Measurements from ENCODE around the gene RPL39L. TPM values are rescaled to one million over a fixed set of nuclear protein-coding genes. Genes with fewer than 3 reads are reported as not detected.
"Not testable (repeated sequence)": the region's sequence is repeated elsewhere in the genome, so short reads cannot be mapped to it uniquely, and the experiment has no call there.

RPL39L gene
- polyA plus RNA-seq, 1 experiment = 16.2 TPM

DNA sequence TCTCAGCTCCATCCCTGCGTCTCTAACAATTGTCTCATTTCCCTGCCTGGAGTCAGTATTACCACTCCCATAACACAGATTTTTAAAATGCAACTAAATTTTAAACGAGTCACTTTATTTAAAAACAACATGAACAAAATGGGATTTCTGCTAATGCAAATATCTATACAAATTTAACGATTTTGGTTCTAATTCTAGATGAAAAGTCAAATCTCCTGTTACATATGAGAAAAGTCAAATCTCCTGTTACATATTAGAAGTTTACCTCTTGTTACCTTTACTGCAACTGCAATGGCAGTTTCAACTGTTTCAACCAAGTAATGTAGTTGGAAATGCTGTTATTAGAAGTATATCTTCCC lies 578 bp upstream of the RPL39L start:
- Histone ChIP-seq H3K36me3 (ENCODE audit: control insufficient read depth, insufficient read depth, low read length) (no peaks in the 10 kb centered on the region), H3K27me3 (ENCODE audit: control insufficient read depth, insufficient read depth, low read length) (peaks cover 3% of the 10 kb centered on the region), H3K4me3 (ENCODE audit: low read depth, low read length) (peak overlapping the region; percentile 74)
- CTCF ChIA-PET = interaction anchor here (0.7 to 4.2 kb wide), 38 partner anchors 9 to 575 kb away, joined by 3 to 41 read pairs (median 5); partner anchors contain the start of gene EIF4A2
- POLR2A ChIA-PET = interaction anchor here (0.5 to 0.8 kb wide), 3 partner anchors 35 to 337 kb away, joined by 3 to 9 read pairs (median 3); no protein-coding TSS in a partner anchor
- DNase-seq (ENCODE audit: low read depth) = no peak
- TF ChIP-seq, protein P1, sequence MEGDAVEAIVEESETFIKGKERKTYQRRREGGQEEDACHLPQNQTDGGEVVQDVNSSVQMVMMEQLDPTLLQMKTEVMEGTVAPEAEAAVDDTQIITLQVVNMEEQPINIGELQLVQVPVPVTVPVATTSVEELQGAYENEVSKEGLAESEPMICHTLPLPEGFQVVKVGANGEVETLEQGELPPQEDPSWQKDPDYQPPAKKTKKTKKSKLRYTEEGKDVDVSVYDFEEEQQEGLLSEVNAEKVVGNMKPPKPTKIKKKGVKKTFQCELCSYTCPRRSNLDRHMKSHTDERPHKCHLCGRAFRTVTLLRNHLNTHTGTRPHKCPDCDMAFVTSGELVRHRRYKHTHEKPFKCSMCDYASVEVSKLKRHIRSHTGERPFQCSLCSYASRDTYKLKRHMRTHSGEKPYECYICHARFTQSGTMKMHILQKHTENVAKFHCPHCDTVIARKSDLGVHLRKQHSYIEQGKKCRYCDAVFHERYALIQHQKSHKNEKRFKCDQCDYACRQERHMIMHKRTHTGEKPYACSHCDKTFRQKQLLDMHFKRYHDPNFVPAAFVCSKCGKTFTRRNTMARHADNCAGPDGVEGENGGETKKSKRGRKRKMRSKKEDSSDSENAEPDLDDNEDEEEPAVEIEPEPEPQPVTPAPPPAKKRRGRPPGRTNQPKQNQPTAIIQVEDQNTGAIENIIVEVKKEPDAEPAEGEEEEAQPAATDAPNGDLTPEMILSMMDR (IDR thresholded peaks at IDR 0.05; ENCODE audit: insufficient read depth, low read depth, low read length) = no peak

DNA sequence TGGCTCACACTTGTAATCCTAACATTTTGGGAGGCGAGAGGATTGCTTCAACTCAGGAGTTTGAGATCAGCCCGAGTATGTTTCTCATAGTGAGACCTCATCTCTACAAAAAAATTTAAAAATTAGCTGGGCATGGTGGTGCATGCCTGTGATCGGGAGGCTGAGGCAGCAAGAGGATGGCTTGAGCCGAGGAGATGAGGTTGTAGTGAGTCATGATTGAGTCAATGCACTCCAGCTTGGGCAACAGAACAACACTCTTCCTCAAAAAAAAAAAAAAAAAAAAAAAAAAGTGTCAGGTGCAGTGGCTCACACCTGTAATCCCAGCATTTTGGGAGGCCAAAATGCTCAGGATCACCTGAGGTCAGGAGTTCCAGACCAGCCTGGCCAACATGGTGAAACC lies 2.4 kb downstream of the RPL39L start:
- POLR2A ChIA-PET = no interaction called here
- CTCF ChIA-PET = interaction anchor here (1.1 to 4.2 kb wide), 2 partner anchors 13 to 28 kb away, joined by 4 to 41 read pairs; no protein-coding TSS in a partner anchor
- Histone ChIP-seq H3K27me3 (ENCODE audit: control insufficient read depth, insufficient read depth, low read length) (no peaks in the 10 kb centered on the region), H3K4me3 (ENCODE audit: low read depth, low read length) (no peak overlapping the region), H3K36me3 (ENCODE audit: control insufficient read depth, insufficient read depth, low read length) (no peaks in the 10 kb centered on the region; the same call in 1 of the 2 replicates)
- TF ChIP-seq, protein P1 (IDR thresholded peaks at IDR 0.05; ENCODE audit: insufficient read depth, low read depth, low read length) = no peak
- DNase-seq (ENCODE audit: low read depth) = no peak

DNA sequence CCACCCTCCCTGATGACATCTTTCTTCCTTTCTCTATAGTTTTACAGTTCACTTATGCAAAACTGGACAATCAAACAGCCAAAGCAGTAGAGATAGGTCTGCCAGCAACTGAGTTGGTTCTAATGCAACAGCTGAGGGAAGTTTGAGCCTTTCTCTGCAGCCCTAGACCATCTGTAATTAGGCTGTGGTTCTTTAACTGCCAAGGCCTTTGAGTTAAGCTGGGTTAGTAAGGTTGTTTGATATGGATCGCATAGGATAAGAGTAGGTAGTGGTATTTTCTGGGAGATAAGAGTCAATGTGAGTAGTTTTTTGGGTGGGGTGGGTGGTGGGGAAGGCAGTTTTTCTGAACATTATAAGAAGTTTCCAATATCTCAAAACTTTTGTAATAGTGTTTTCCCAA lies 3.0 kb downstream of the RPL39L start:
- no peak overlapping the region for H3K4me3 ChIP-seq (ENCODE audit: low read depth, low read length)
- no peaks in the 10 kb centered on the region for H3K27me3 ChIP-seq (ENCODE audit: control insufficient read depth, insufficient read depth, low read length)
- TF ChIP-seq, protein P1 (IDR thresholded peaks at IDR 0.05; ENCODE audit: insufficient read depth, low read depth, low read length) = no peak
- no peaks in the 10 kb centered on the region; the same call in 1 of the 2 replicates for H3K36me3 ChIP-seq (ENCODE audit: control insufficient read depth, insufficient read depth, low read length)
- CTCF ChIA-PET = no interaction called here
- POLR2A ChIA-PET = no interaction called here
- no peak for DNase-seq (ENCODE audit: low read depth)

DNA sequence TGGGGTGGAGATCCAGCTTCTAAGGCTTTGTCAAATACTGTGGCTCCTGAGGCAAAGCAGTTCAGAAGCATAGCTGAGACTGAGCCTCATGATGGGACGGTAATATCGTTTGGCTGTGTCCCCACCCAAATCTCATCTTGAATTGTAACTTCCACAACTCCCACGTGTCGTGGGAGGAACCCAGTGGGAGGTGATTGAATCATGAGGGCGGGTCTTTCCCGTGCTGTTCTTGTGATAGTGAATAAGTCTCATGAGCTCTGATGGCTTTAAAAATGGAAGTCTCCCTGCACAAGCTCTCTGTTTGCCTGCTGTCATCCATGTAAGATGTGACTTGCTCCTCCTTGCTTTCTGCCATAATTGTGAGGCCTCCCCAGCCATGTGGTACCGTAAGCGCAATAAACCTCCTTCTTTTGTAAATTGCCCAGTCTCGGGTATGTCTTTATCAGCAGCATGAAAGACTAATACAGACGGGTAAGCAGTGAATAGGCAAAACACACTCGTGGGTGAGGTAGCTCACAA lies 4.1 kb downstream of the RPL39L start:
- DNase-seq (ENCODE audit: low read depth); H3K27me3 ChIP-seq (ENCODE audit: control insufficient read depth, insufficient read depth, low read length); H3K4me3 ChIP-seq (ENCODE audit: low read depth, low read length); H3K36me3 ChIP-seq (ENCODE audit: control insufficient read depth, insufficient read depth, low read length); POLR2A ChIA-PET: not testable (repeated sequence)
- CTCF ChIA-PET = interaction anchor here (0.8 to 1.2 kb wide), 4 partner anchors 10 to 521 kb away, joined by 3 to 5 read pairs (median 4); no protein-coding TSS in a partner anchor

DNA sequence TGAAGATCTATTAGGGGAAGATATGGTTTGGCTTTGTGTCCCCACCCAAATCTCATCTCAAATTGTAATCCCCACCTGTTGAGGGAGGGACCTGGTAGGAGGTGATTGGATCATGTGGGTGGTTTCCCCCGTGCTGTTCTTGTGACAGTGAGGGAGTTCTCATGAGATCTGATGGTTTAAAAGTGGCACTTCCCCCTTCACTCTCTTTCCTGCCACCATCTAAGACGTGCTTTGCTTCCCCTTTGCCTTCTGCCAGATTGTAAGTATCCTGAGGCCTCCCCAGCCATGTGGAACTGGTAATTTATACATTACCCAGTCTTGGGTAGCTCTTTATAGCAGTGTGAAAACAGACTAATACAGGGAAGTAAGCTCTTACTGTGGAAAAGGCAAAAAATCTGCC lies 6.1 kb downstream of the RPL39L start:
- DNase-seq (ENCODE audit: low read depth); H3K27me3 ChIP-seq (ENCODE audit: control insufficient read depth, insufficient read depth, low read length); H3K36me3 ChIP-seq (ENCODE audit: control insufficient read depth, insufficient read depth, low read length); H3K4me3 ChIP-seq (ENCODE audit: low read depth, low read length); POLR2A ChIA-PET: not testable (repeated sequence)
- CTCF ChIA-PET = interaction anchor here (1.4 kb wide), 1 partner anchor 32 kb away, joined by 3 read pairs; no protein-coding TSS in a partner anchor

DNA sequence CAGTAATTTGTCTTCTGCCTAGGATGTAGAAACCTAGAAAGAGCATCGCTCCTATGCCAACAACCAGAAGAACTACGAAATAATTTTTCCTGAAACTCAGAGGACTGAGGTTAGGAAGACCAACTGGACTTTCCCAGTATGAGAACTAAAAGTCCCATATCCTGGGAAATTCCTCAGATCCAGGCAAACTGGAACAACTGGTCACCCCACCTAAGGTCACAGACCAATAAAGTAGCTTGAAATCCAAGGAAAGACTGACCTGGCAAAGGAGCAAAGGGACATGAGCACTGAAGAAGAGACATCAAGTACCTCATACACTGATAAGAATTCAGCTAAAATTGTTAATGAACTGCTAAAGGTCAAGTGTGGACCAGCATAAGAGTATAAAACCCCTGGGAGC lies 6.6 kb downstream of the RPL39L start:
- Histone ChIP-seq H3K4me3 (ENCODE audit: low read depth, low read length) (no peak overlapping the region), H3K27me3 (ENCODE audit: control insufficient read depth, insufficient read depth, low read length) (no peaks in the 10 kb centered on the region), H3K36me3 (ENCODE audit: control insufficient read depth, insufficient read depth, low read length) (no peaks in the 10 kb centered on the region; the same call in 1 of the 2 replicates)
- TF ChIP-seq, protein P1 (IDR thresholded peaks at IDR 0.05; ENCODE audit: insufficient read depth, low read depth, low read length) = no peak
- POLR2A ChIA-PET = no interaction called here
- DNase-seq (ENCODE audit: low read depth) = no peak
- CTCF ChIA-PET = interaction anchor here (1.4 kb wide), 1 partner anchor 32 kb away, joined by 3 read pairs; no protein-coding TSS in a partner anchor

All from BJ (cell line).